H9 (cell line): ENCODE results near the gene NPIPA1. TPM values are rescaled to one million over a fixed set of nuclear protein-coding genes. Genes with fewer than 3 reads are reported as not detected.
A peak's percentile ranks its signal among the peaks of the same experiment; 100 is the strongest.
"Not testable (repeated sequence)": the region's sequence is repeated elsewhere in the genome, so short reads cannot be mapped to it uniquely, and the experiment has no call there.

Experiments
- DNase-seq: peaks from one replicate; pipeline ENCODE4 v3.0.0-alpha.2; 2017
- H2AFZ ChIP-seq: one replicate; pipeline ENCODE4 v1.6.1; 2013; ENCODE audit warnings: mild to moderate bottlenecking, low read length, control low read depth, moderate library complexity
- H2AK5ac ChIP-seq: 2 replicates; pipeline ENCODE4 v1.6.1; 2013; ENCODE audit warnings: low read length, control low read depth, mixed read lengths; ENCODE audit not compliant: insufficient read length
- H2BK120ac ChIP-seq: one replicate; pipeline ENCODE4 v1.6.1; 2013; ENCODE audit warnings: low read depth, mild to moderate bottlenecking, low read length, control low read depth, inconsistent platforms; ENCODE audit not compliant: poor library complexity, severe bottlenecking
- H2BK12ac ChIP-seq: 2 replicates; pipeline ENCODE4 v1.6.1; 2013; ENCODE audit warnings: low read length, control low read depth, mixed read lengths, low read depth; ENCODE audit not compliant: insufficient read length
- H2BK15ac ChIP-seq: 2 replicates; pipeline ENCODE4 v1.6.1; 2013; ENCODE audit warnings: low read depth, low read length, control low read depth
- H2BK20ac ChIP-seq: one replicate; pipeline ENCODE4 v1.6.1; 2013; ENCODE audit warnings: low read depth, mild to moderate bottlenecking, low read length, control low read depth, inconsistent platforms; ENCODE audit not compliant: poor library complexity, severe bottlenecking
- H2BK5ac ChIP-seq: 2 replicates; pipeline ENCODE4 v1.6.1; 2013; ENCODE audit warnings: low read length, control low read depth, mixed read lengths; ENCODE audit not compliant: insufficient read length
- H3K14ac ChIP-seq: 2 replicates; pipeline ENCODE4 v1.6.1; 2013; ENCODE audit warnings: low read length, control low read depth; ENCODE audit not compliant: insufficient read depth
- H3K18ac ChIP-seq: 2 replicates; pipeline ENCODE4 v1.6.1; 2013; ENCODE audit warnings: low read depth, mild to moderate bottlenecking, mixed read lengths, low read length, control low read depth; ENCODE audit not compliant: insufficient read length
- H3K23ac ChIP-seq: 2 replicates; pipeline ENCODE4 v1.6.1; 2013; ENCODE audit warnings: low read length, control low read depth, mixed read lengths, low read depth; ENCODE audit not compliant: insufficient read length
- H3K23me2 ChIP-seq: 2 replicates; pipeline ENCODE4 v1.6.1; 2013; ENCODE audit warnings: low read depth, mild to moderate bottlenecking, mixed read lengths, low read length, control low read depth; ENCODE audit not compliant: insufficient read length, poor library complexity, severe bottlenecking
- H3K27ac ChIP-seq: 2 replicates; pipeline ENCODE4 v1.5.1; 2013; ENCODE audit warnings: low read length, control low read depth, mixed read lengths, low read depth; ENCODE audit not compliant: insufficient read length
- H3K27me3 ChIP-seq: 2 replicates; pipeline ENCODE4 v1.6.1; 2013; ENCODE audit warnings: low read length, control low read depth, inconsistent platforms; ENCODE audit not compliant: insufficient read depth
- H3K4ac ChIP-seq: 2 replicates; pipeline ENCODE4 v1.6.1; 2013; ENCODE audit warnings: low read depth, mild to moderate bottlenecking, control low read depth, inconsistent platforms, low read length, moderate library complexity
- H3K4me1 ChIP-seq: 2 replicates; pipeline ENCODE4 v1.6.1; 2013; ENCODE audit warnings: low read length, control low read depth, inconsistent platforms; ENCODE audit not compliant: insufficient read depth
- H3K4me2 ChIP-seq: 2 replicates; pipeline ENCODE4 v1.6.1; 2013; ENCODE audit warnings: low read length, control low read depth, mixed read lengths; ENCODE audit not compliant: insufficient read length, insufficient read depth
- H3K56ac ChIP-seq: 2 replicates; pipeline ENCODE4 v1.6.1; 2013; ENCODE audit warnings: low read depth, mild to moderate bottlenecking, mixed read lengths, low read length, control low read depth; ENCODE audit not compliant: insufficient read length
- H3K79me1 ChIP-seq: 2 replicates; pipeline ENCODE4 v1.6.1; 2013; ENCODE audit warnings: low read depth, mild to moderate bottlenecking, moderate library complexity, low read length, control low read depth, inconsistent platforms; ENCODE audit not compliant: insufficient read depth, poor library complexity, severe bottlenecking
- H3K79me2 ChIP-seq: 2 replicates; pipeline ENCODE4 v1.6.1; 2013; ENCODE audit warnings: low read length, control low read depth, inconsistent platforms; ENCODE audit not compliant: insufficient read depth
- H3K9ac ChIP-seq: 2 replicates; pipeline ENCODE4 v1.6.1; 2013; ENCODE audit warnings: low read length, control low read depth, mixed read lengths; ENCODE audit not compliant: insufficient read length; ENCODE audit errors: extremely low read depth
- H3K9me3 ChIP-seq: one replicate; pipeline ENCODE4 v1.6.1; 2013; ENCODE audit warnings: low read depth, low read length, inconsistent platforms; ENCODE audit not compliant: control insufficient read depth
- H3T11ph ChIP-seq: one replicate; pipeline ENCODE4 v1.6.1; 2013; ENCODE audit warnings: mild to moderate bottlenecking, low read length, control low read depth, inconsistent platforms
- H4K20me1 ChIP-seq: one replicate; pipeline ENCODE4 v1.6.1; 2013; ENCODE audit not compliant: control insufficient read depth, insufficient read length, insufficient read depth
- H4K5ac ChIP-seq: 2 replicates; pipeline ENCODE4 v1.6.1; 2013; ENCODE audit warnings: low read depth, mild to moderate bottlenecking, mixed read lengths, low read length, control low read depth; ENCODE audit not compliant: insufficient read length
- H4K8ac ChIP-seq: replicated peaks from 2 replicates; pipeline ENCODE4 v1.6.1; 2013; ENCODE audit warnings: low read length, control low read depth, mixed read lengths, low read depth; ENCODE audit not compliant: insufficient read length
- H4K91ac ChIP-seq: 2 replicates; pipeline ENCODE4 v1.6.1; 2013; ENCODE audit warnings: low read depth, mild to moderate bottlenecking, moderate library complexity, mixed read lengths, low read length, control low read depth; ENCODE audit not compliant: insufficient read length
- H3K27ac Mint-ChIP-seq, 3 experiments: 2 replicates in 2 of 3; 3 replicates in 1 of 3; pipeline ENCODE4 v1.8.0; 2020 to 2021; ENCODE audit warnings: mixed read lengths in 3 of 3, mild to moderate bottlenecking in 1 of 3, moderate library complexity in 1 of 3
- H3K27me3 Mint-ChIP-seq: 2 replicates; pipeline ENCODE4 v1.8.0; 2021; ENCODE audit warnings: low read depth, mild to moderate bottlenecking, moderate library complexity, mixed read lengths
- H3K36me3 Mint-ChIP-seq, 3 experiments: 2 replicates in 2 of 3; 3 replicates in 1 of 3; pipeline ENCODE4 v1.8.0; 2020 to 2021; ENCODE audit warnings: low read depth in 3 of 3, mixed read lengths in 3 of 3; ENCODE audit not compliant: insufficient read depth in 1 of 3
- H3K4me1 Mint-ChIP-seq, 2 experiments: 2 replicates each; pipeline ENCODE4 v1.8.0; 2020; ENCODE audit warnings: mixed read lengths in 2 of 2
- H3K4me3 Mint-ChIP-seq, 2 experiments: 2 replicates in 1 of 2; 3 replicates in 1 of 2; pipeline ENCODE4 v1.8.0; 2020 to 2021; ENCODE audit warnings: mild to moderate bottlenecking in 2 of 2, mixed read lengths in 2 of 2, moderate library complexity in 1 of 2
- H3K9me3 Mint-ChIP-seq, 2 experiments: 2 replicates in 1 of 2; 3 replicates in 1 of 2; pipeline ENCODE4 v1.8.0; 2020; ENCODE audit warnings: mild to moderate bottlenecking in 2 of 2, mixed read lengths in 2 of 2, moderate library complexity in 1 of 2
- WGBS: extraction: QIAGEN DNeasy Blood & Tissue Kit; methylation state at CpG from one replicate; pipeline ENCODE4 v1.1.7; 2013; ENCODE audit warnings: missing lambda C conversion rate, low lambda C conversion rate, mixed read lengths; ENCODE audit not compliant: insufficient read length; ENCODE audit errors: extremely low coverage; 5-methylcytosine and 5-hydroxymethylcytosine counted together
- total RNA-seq: library from RNA; stranded (reverse); gene quantifications from 2 replicates; pipeline ENCODE4 v1.2.1, GENCODE V29; 2021

The NPIPA1 gene
- total RNA-seq, 1 experiment from 2014 or later = 130 TPM

GRCh38 chr16:14982521-14982920 lies 45.3 kb downstream of the NPIPA1 start:
- not testable (repeated sequence) for H2BK5ac ChIP-seq, DNase-seq, H3K4me1 Mint-ChIP-seq, H3K23me2 ChIP-seq, H3K56ac ChIP-seq, H3K23ac ChIP-seq, H3K9me3 ChIP-seq, H3T11ph ChIP-seq, H3K18ac ChIP-seq, H4K91ac ChIP-seq, H3K4ac ChIP-seq, H2AK5ac ChIP-seq, H3K4me2 ChIP-seq, H3K27ac Mint-ChIP-seq, H3K4me1 ChIP-seq, H3K9ac ChIP-seq, H3K27me3 ChIP-seq, H3K14ac ChIP-seq, H3K79me2 ChIP-seq, H4K5ac ChIP-seq, H4K8ac ChIP-seq, H3K9me3 Mint-ChIP-seq, H4K20me1 ChIP-seq, H2BK15ac ChIP-seq, H3K4me3 Mint-ChIP-seq, H2BK120ac ChIP-seq, H2BK20ac ChIP-seq, H3K27ac ChIP-seq, H3K27me3 Mint-ChIP-seq, H2BK12ac ChIP-seq, H2AFZ ChIP-seq
- H3K79me1 ChIP-seq = peaks cover 20% of the 10 kb centered on the region
- peaks cover 6 to 16% (median 14%) of the 10 kb centered on the region in 3 experiments; a peak in 5 of 7 replicates for H3K36me3 Mint-ChIP-seq
- WGBS = no CpG with 5 or more reads among the region's 2 CpGs

- not testable (repeated sequence) for H3K79me2 ChIP-seq
Measured at GRCh38 chr16:14988092-14988491, 50.8 kb downstream of the NPIPA1 start.

More at GRCh38 chr16:14988092-14988491, 50.8 kb downstream of the NPIPA1 start:
- H3K23me2 ChIP-seq, H3K23ac ChIP-seq, H2BK120ac ChIP-seq, H3K27ac ChIP-seq, H2AK5ac ChIP-seq, H3K27me3 Mint-ChIP-seq, H3K18ac ChIP-seq, H3K14ac ChIP-seq, H4K20me1 ChIP-seq, H4K91ac ChIP-seq, H3K27me3 ChIP-seq, H3K4me1 Mint-ChIP-seq, H2BK12ac ChIP-seq, H2BK5ac ChIP-seq, H3T11ph ChIP-seq, H3K9me3 ChIP-seq, H3K4me3 Mint-ChIP-seq, H2BK15ac ChIP-seq, DNase-seq, H3K56ac ChIP-seq, H2AFZ ChIP-seq, H3K9me3 Mint-ChIP-seq, H3K4ac ChIP-seq, H4K8ac ChIP-seq, H3K4me2 ChIP-seq, H4K5ac ChIP-seq, H3K9ac ChIP-seq, H3K4me1 ChIP-seq, H2BK20ac ChIP-seq: not testable (repeated sequence)
- WGBS = no CpG with 5 or more reads among the region's 8 CpGs
- peak overlapping the region in 2 of 3 experiments; percentile 2 to 68; a peak in 3 of 7 replicates for H3K27ac Mint-ChIP-seq
- H3K36me3 Mint-ChIP-seq = peaks cover 15 to 32% (median 27%) of the 10 kb centered on the region in 3 experiments
- H3K79me1 ChIP-seq = peaks cover 11% of the 10 kb centered on the region
